KMS-11 (cell line): Measurements from ENCODE around the gene CAND2.
"Not testable (repeated sequence)": the region's sequence is repeated elsewhere in the genome, so short reads cannot be mapped to it uniquely, and the experiment has no call there.

ENCODE experiments used
- H2AFZ ChIP-seq: fragments of 200-600 bp; sonication (generic); 2 replicates; pipeline ENCODE4 v1.6.1; 2016; ENCODE audit warnings: antibody characterized with exemption, mixed run types, low read depth
- H3K27ac ChIP-seq: fragments of 200-600 bp; sonication (generic); 2 replicates; pipeline ENCODE4 v1.6.1; 2016; ENCODE audit warnings: mild to moderate bottlenecking, mixed run types
- H3K27me3 ChIP-seq: fragments of 200-600 bp; sonication (generic); 2 replicates; pipeline ENCODE4 v1.6.1; 2017; ENCODE audit warnings: mild to moderate bottlenecking, low read depth, mixed run types, moderate library complexity; ENCODE audit not compliant: insufficient read depth
- H3K36me3 ChIP-seq: fragments of 200-600 bp; sonication (generic); 2 replicates; pipeline ENCODE4 v1.6.1; 2017; ENCODE audit warnings: mild to moderate bottlenecking, mixed run types; ENCODE audit not compliant: insufficient read depth
- H3K4me1 ChIP-seq: fragments of 200-600 bp; sonication (generic); 2 replicates; pipeline ENCODE4 v1.6.1; 2016; ENCODE audit warnings: mild to moderate bottlenecking, low read depth, mixed run types; ENCODE audit not compliant: poor library complexity, severe bottlenecking
- H3K4me2 ChIP-seq: fragments of 200-600 bp; sonication (generic); 2 replicates; pipeline ENCODE4 v1.7.0; 2016; ENCODE audit warnings: mild to moderate bottlenecking, mixed run types
- H3K4me3 ChIP-seq: fragments of 200-600 bp; sonication (generic); IDR thresholded peaks from 2 replicates; pipeline ENCODE4 v1.6.1; 2017; ENCODE audit warnings: low read depth, low read length, mixed read lengths; ENCODE audit not compliant: insufficient read depth
- H3K79me2 ChIP-seq: fragments of 200-600 bp; sonication (generic); 2 replicates; pipeline ENCODE4 v1.6.1; 2016; ENCODE audit warnings: low read depth, mixed run types; ENCODE audit not compliant: insufficient read depth
- H3K9ac ChIP-seq: fragments of 200-600 bp; sonication (generic); 2 replicates; pipeline ENCODE4 v1.6.1; 2016; ENCODE audit warnings: mild to moderate bottlenecking, mixed run types
- H4K20me1 ChIP-seq: fragments of 200-600 bp; sonication (generic); 2 replicates; pipeline ENCODE4 v1.6.1; 2016; ENCODE audit warnings: mild to moderate bottlenecking, mixed run types; ENCODE audit not compliant: insufficient read depth
- CTCF ChIP-seq: fragments of 200-600 bp; sonication (generic); conservative IDR thresholded peaks from 2 replicates; pipeline ENCODE4 v1.6.1; 2017; ENCODE audit warnings: low read depth, mild to moderate bottlenecking, antibody characterized with exemption, low read length, moderate library complexity, mixed read lengths

CAND2 gene

DNA sequence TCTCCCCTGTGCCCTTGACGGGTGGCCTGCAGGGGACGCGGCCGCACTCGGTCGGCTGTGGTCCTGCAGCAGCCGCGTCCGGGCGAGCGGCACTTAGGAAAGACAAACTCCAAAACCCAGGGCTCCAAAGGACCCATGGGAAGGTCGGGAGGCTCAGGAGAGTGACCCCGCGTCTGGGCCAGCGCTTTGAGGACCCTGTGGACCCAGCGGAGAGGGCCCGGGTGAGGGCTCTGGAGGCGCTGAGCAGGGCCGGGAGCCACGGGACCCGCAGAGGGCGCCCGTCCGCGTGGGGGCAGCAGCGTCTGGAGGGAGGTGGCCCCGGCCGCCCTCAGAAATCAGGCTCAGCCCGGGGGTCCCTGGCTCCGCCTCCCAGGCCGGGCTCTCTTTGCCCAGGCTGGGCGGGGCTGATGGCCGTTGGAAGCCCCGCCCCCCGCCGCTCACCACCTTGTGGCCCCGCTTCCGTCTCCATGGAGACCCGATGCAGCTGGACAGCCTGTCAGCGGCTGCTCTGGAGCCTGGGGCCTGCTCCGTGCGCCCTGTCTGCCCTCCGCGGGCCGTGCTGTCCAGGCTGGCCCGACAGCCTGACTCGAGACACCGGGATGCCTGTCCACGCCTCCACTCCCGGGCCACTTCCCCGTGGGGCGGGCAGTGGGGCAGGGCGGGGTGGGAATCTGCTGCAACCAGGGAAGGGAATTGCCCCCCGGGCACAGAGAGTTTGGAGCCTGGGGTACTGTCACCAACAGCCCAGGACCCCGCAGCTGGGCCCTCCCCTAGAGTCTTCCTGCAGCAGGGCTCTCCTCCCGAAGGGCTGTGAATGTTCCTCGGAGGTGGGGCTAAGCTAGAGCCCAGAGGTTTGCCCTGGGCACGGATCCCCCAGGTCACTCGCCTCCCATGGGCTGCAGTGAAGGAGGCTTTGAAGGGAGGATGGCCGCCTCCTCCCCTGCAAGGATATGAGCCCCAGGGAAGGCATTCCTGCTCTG, 79.7 kb downstream of the CAND2 start:
- no peak overlapping the region for H3K27ac ChIP-seq
- no peak overlapping the region for H3K9ac ChIP-seq
- H3K27me3 ChIP-seq, result no peaks in the 10 kb centered on the region
- H3K4me3 ChIP-seq, result no peak overlapping the region
- H3K36me3 ChIP-seq, result no peaks in the 10 kb centered on the region
- TF ChIP-seq CTCF, result no peak
- no peaks in the 10 kb centered on the region for H4K20me1 ChIP-seq
- H2AFZ ChIP-seq, result no peak overlapping the region
- H3K4me2 ChIP-seq, result no peak overlapping the region
- peaks cover 1% of the 10 kb centered on the region for H3K4me1 ChIP-seq
- no peaks in the 10 kb centered on the region for H3K79me2 ChIP-seq

GRCh38 chr3:12877040-12877439, 80.6 kb downstream of the CAND2 start:
- Histone ChIP-seq H3K4me2 (no peak overlapping the region), H3K4me3 (no peak overlapping the region), H3K4me1 (no peaks in the 10 kb centered on the region), H3K27ac (no peak overlapping the region), H3K9ac (no peak overlapping the region), H2AFZ (no peak overlapping the region), H4K20me1 (no peaks in the 10 kb centered on the region), H3K27me3 (no peaks in the 10 kb centered on the region), H3K36me3 (no peaks in the 10 kb centered on the region), H3K79me2 (no peaks in the 10 kb centered on the region)
- no peak for TF ChIP-seq CTCF

- no peaks in the 10 kb centered on the region for H3K27me3 ChIP-seq
These were observed 81.7 kb downstream of the CAND2 start for GRCh38 chr3:12878141-12878574.

DNA sequence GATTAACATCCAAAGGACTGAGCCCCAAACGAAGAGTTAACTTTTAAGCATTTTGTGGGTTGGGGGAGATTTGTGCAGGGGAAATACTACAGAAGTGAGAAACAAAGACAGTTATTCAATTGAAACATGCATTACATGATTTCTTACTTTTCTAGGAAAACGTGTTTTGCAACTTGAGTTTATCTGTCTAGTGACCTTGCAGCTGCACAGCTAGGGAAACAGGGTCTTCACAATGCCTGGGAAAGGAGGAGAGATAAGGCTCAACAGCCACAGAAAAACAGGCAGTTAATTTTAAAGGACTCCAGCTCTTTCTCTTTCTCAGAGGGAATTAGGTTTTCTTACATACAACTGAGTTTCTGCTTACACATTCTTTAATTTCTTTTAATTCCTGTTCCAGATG, 82.3 kb downstream of the CAND2 start:
- H3K27ac ChIP-seq, H2AFZ ChIP-seq: not testable (repeated sequence)

More at GRCh38 chr3:12878141-12878574, 81.7 kb downstream of the CAND2 start:
- H3K27ac ChIP-seq, result no peak overlapping the region
- no peak overlapping the region for H3K4me3 ChIP-seq
- no peaks in the 10 kb centered on the region for H3K36me3 ChIP-seq
- no peaks in the 10 kb centered on the region for H4K20me1 ChIP-seq
- H3K79me2 ChIP-seq, result no peaks in the 10 kb centered on the region
- TF ChIP-seq CTCF, result no peak
- H3K4me1 ChIP-seq, result no peaks in the 10 kb centered on the region
- H3K9ac ChIP-seq, result no peak overlapping the region
- no peak overlapping the region for H3K4me2 ChIP-seq
- H2AFZ ChIP-seq, result no peak overlapping the region

More for the DNA sequence above, 82.3 kb downstream of the CAND2 start:
- H3K4me1 ChIP-seq, H3K4me2 ChIP-seq, H3K9ac ChIP-seq, H3K79me2 ChIP-seq, H3K4me3 ChIP-seq, H3K27me3 ChIP-seq, H4K20me1 ChIP-seq, H3K36me3 ChIP-seq: not testable (repeated sequence)
